ENCODE data around the gene MYL9. TPM values are rescaled to one million over a fixed set of nuclear protein-coding genes. Genes with fewer than 3 reads are reported as not detected.
"Not testable (repeated sequence)": the region's sequence is repeated elsewhere in the genome, so short reads cannot be mapped to it uniquely, and the experiment has no call there.

Gene MYL9
- polyA plus RNA-seq, 1 donor from 2014 or later = not detected

- H3K9me2 ChIP-seq (ENCODE audit: insufficient read depth, low read length) = no peaks in the 10 kb centered on the region
- H3K36me3 ChIP-seq (ENCODE audit: insufficient read depth, low read length) = no peaks in the 10 kb centered on the region
- no peak overlapping the region for H3K4me2 ChIP-seq (ENCODE audit: low read length)
- no peaks in the 10 kb centered on the region for H3K27me3 ChIP-seq (ENCODE audit: insufficient read depth, low read depth, low read length)
- H2AFZ ChIP-seq (ENCODE audit: low read depth, low read length) = no peak overlapping the region
- H3K79me2 ChIP-seq (replicated peaks; ENCODE audit: insufficient read depth, low read length) = no peaks in the 10 kb centered on the region
- no peak overlapping the region for H3K9ac ChIP-seq (ENCODE audit: low read length)
- TF ChIP-seq MXI1 (conservative IDR thresholded peaks at IDR 0.05; ENCODE audit: poor library complexity, severe bottlenecking) = no peak
- TF ChIP-seq TAF1 (IDR thresholded peaks at IDR 0.05; ENCODE audit: low read depth) = no peak
- TF ChIP-seq SMC3 (conservative IDR thresholded peaks at IDR 0.05; ENCODE audit: poor library complexity) = no peak
- no peak for TF ChIP-seq CTCF (IDR thresholded peaks at IDR 0.05; ENCODE audit: poor library complexity, severe bottlenecking)
- no peak for TF ChIP-seq EP300 (conservative IDR thresholded peaks at IDR 0.05; ENCODE audit: poor library complexity, severe bottlenecking)
- TF ChIP-seq RAD21 (conservative IDR thresholded peaks at IDR 0.05) = no peak
- TF ChIP-seq REST (IDR thresholded peaks at IDR 0.05; ENCODE audit: borderline replicate concordance) = no peak
- no peak for TF ChIP-seq POLR2AphosphoS5 (IDR thresholded peaks at IDR 0.05)
- TF ChIP-seq EZH2 (IDR thresholded peaks at IDR 0.05; ENCODE audit: borderline replicate concordance, insufficient read depth, low read length, poor library complexity, severe bottlenecking) = no peak
- no peaks in the 10 kb centered on the region for H4K20me1 ChIP-seq (ENCODE audit: insufficient read depth)
- no peaks in the 10 kb centered on the region for H3K9me3 ChIP-seq (ENCODE audit: low read length)
- no peak overlapping the region for H3K4me3 ChIP-seq (ENCODE audit: low read length)
- H3F3A ChIP-seq (ENCODE audit: insufficient read depth, low read length, poor library complexity, severe bottlenecking) = no peaks in the 10 kb centered on the region
- no peak overlapping the region for H3K27ac ChIP-seq (ENCODE audit: low read length)
Observed at GRCh38 chr20:36562724-36563123, 21.4 kb downstream of the MYL9 start.

GRCh38 chr20:36563374-36563773 lies 22.1 kb downstream of the MYL9 start:
- Histone ChIP-seq H3K4me3 (ENCODE audit: low read length) (no peak overlapping the region), H3F3A (ENCODE audit: insufficient read depth, low read length, poor library complexity, severe bottlenecking) (no peaks in the 10 kb centered on the region), H3K9me2 (ENCODE audit: insufficient read depth, low read length) (no peaks in the 10 kb centered on the region), H3K9ac (ENCODE audit: low read length) (no peak overlapping the region), H3K27me3 (ENCODE audit: insufficient read depth, low read depth, low read length) (no peaks in the 10 kb centered on the region), H3K4me2 (ENCODE audit: low read length) (no peak overlapping the region), H3K36me3 (ENCODE audit: insufficient read depth, low read length) (no peaks in the 10 kb centered on the region), H3K9me3 (ENCODE audit: low read length) (no peaks in the 10 kb centered on the region), H4K20me1 (ENCODE audit: insufficient read depth) (no peaks in the 10 kb centered on the region), H2AFZ (ENCODE audit: low read depth, low read length) (no peak overlapping the region), H3K27ac (ENCODE audit: low read length) (no peak overlapping the region), H3K79me2 (replicated peaks; ENCODE audit: insufficient read depth, low read length) (no peaks in the 10 kb centered on the region)
- TF ChIP-seq EZH2 (IDR thresholded peaks at IDR 0.05; ENCODE audit: borderline replicate concordance, insufficient read depth, low read length, poor library complexity, severe bottlenecking) = no peak
- TF ChIP-seq MXI1 (conservative IDR thresholded peaks at IDR 0.05; ENCODE audit: poor library complexity, severe bottlenecking) = no peak
- no peak for TF ChIP-seq REST (IDR thresholded peaks at IDR 0.05; ENCODE audit: borderline replicate concordance)
- no peak for TF ChIP-seq POLR2AphosphoS5 (IDR thresholded peaks at IDR 0.05)
- TF ChIP-seq EP300 (conservative IDR thresholded peaks at IDR 0.05; ENCODE audit: poor library complexity, severe bottlenecking) = no peak
- TF ChIP-seq SMC3 (conservative IDR thresholded peaks at IDR 0.05; ENCODE audit: poor library complexity) = no peak
- TF ChIP-seq CTCF (IDR thresholded peaks at IDR 0.05; ENCODE audit: poor library complexity, severe bottlenecking) = no peak
- no peak for TF ChIP-seq RAD21 (conservative IDR thresholded peaks at IDR 0.05)
- no peak for TF ChIP-seq TAF1 (IDR thresholded peaks at IDR 0.05; ENCODE audit: low read depth)

- not testable (repeated sequence) for H3K9me3 ChIP-seq (ENCODE audit: low read length); H3K4me2 ChIP-seq (ENCODE audit: low read length); H3K36me3 ChIP-seq (ENCODE audit: insufficient read depth, low read length); H3K9ac ChIP-seq (ENCODE audit: low read length); H3K27ac ChIP-seq (ENCODE audit: low read length); H3F3A ChIP-seq (ENCODE audit: insufficient read depth, low read length, poor library complexity, severe bottlenecking); H3K9me2 ChIP-seq (ENCODE audit: insufficient read depth, low read length); H4K20me1 ChIP-seq (ENCODE audit: insufficient read depth); H3K27me3 ChIP-seq (ENCODE audit: insufficient read depth, low read depth, low read length); H3K79me2 ChIP-seq (replicated peaks; ENCODE audit: insufficient read depth, low read length); H3K4me3 ChIP-seq (ENCODE audit: low read length); H2AFZ ChIP-seq (ENCODE audit: low read depth, low read length)
Observed at GRCh38 chr20:36564078-36564725, 22.9 kb downstream of the MYL9 start.
